GM18517 (cell line): ENCODE results near the gene ST3GAL6.

ENCODE experiments used
- ATAC-seq: cut with Tn5 transposase; IDR thresholded peaks from one replicate; pipeline ENCODE4 v1.9.1; 2021; ENCODE audit warnings: mild to moderate bottlenecking, moderate library complexity; ENCODE audit not compliant: unreplicated experiment

The ST3GAL6 gene

DNA sequence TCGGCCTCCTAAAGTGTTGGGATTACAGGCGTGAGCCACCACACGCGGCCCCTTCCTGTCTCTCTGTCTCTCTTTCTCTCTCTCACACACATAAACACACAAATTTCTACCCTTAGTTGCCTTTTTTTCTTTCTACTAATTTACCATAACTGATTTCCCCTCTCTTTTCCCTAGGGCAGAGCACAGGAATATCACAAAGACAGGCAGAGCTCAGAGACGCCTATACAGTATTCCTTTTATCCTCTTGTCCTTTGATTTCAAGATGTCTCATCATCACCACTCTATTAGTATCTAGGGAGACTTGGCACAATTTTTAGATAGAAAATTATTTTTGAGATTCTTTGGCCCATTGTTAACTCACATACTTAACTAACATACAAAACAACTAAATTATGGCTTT, 25.8 kb upstream of the ST3GAL6 start:
- ATAC-seq, result no peak

GRCh38 chr3:98739266-98739665, 23.9 kb upstream of the ST3GAL6 start:
- no peak for ATAC-seq

- ATAC-seq, result no peak
Measured at GRCh38 chr3:98740324-98740723, 22.8 kb upstream of the ST3GAL6 start.

- ATAC-seq, result no peak
Measured at GRCh38 chr3:98741121-98741716, 21.9 kb upstream of the ST3GAL6 start.

DNA sequence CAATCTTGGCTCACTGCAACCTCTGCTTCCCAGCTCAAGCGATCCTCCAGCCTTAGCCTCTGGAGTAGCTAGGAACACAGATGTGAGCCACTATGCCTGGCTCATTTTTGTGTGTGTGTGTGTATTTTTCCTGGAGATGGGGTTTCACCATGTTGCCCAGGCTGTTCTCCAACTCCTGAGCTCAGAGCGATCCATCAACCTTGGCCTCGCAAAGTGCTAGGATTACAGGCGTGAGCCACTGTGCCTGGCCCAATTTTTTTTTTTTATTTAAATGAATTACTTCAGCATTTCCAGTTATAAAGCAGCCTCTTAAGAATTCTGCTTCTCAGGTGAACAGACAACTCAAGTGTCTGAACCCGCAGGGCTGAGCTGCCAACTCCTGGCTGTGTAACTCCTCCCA, 20.1 kb upstream of the ST3GAL6 start:
- ATAC-seq, result no peak

- peak; percentile 58 for ATAC-seq
Measured at GRCh38 chr3:98744283-98744682, 18.9 kb upstream of the ST3GAL6 start.

DNA sequence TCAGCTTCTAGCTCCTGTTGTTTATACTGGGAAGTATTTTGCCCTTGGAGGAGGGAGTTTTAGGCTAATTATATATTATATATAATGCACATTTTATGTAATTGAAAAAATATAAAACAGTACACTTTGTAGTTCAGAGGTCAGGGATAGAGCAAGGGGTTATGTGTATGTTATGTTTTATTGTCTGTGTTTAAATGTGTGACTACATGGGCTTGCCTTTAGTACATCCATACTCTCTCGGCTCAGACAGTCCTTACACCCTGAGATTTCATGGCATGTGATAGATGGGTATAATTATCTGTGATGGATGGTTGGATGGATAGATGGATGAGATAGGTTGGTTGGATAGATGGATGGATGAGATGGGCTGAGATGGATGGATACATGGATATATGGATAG, 17.4 kb upstream of the ST3GAL6 start:
- no peak for ATAC-seq

DNA sequence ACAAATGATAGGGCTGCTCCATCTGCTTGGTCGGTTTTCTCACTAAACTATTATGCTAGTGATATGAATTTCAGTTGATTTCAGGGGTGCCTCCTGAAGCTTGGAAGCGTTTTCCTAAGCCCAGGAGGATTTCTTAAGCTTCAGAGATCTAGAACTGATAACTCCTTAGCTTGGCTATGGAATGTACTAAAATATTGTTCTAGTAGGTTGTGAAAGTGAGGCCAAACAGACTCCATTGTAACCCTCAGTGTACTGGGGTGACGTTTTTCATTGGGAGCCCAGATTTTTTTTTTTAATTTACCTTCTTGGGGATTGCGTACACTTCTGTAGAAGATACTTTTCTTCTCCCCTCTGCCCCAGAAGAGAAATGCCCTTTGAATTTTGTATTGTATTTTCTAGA, 17.0 kb upstream of the ST3GAL6 start:
- ATAC-seq, result no peak

- no peak for ATAC-seq
Measured at GRCh38 chr3:98746882-98747281, 16.3 kb upstream of the ST3GAL6 start.

GRCh38 chr3:98750276-98750919, 12.7 kb upstream of the ST3GAL6 start:
- ATAC-seq, result no peak

DNA sequence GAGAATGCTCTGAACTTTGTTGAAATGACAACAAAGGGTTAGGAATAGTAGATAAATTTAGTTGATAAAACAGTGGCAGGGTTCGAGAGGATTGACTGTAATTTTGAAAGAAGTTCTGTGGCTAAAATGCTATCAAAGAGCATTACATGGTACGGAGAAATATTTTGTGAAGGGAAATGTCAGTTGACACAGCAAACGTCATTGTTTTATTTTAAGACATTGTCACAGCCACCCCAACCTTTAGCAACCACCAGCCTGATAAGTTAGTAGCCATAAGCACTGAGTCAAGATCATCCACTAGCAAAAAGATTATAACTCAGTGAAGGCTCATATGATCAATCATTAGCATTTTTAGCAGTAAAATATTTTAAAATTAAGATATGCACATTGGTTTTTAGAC, 8.7 kb upstream of the ST3GAL6 start:
- ATAC-seq, result no peak

- ATAC-seq, result no peak
Measured at GRCh38 chr3:98755601-98756000, 7.5 kb upstream of the ST3GAL6 start.

- no peak for ATAC-seq
Measured at GRCh38 chr3:98759629-98760028, 3.5 kb upstream of the ST3GAL6 start.

DNA sequence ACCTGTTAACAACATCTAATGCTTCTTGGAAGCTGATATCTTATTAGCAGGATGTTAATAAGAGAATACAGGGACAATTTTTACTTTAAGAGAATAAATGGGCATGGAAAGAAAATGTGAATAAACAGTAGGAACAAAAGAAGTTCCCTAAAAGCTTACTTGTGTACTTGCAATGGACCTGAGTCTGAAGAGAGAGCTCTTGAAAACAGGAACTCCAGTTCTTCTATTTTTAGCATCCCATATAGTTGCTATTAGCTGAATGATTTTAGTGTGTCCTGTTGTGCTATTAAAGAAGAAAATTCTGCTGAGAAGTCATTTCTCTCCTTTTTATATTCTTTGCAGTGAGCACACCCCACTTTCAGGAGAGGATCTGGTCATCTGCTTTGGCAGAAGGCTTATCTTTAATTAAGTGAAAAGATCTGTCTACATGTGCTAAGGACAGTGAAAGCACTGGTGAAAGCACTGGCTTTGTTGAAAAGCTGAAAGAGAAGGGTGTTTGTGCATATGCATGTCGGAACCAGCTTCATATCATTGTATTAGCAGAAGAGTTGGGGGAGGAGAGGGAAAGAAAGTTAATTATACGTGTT, 1.4 kb upstream of the ST3GAL6 start:
- no peak for ATAC-seq

- no peak for ATAC-seq
Measured at GRCh38 chr3:98763819-98764418, 779 bp downstream of the ST3GAL6 start.

DNA sequence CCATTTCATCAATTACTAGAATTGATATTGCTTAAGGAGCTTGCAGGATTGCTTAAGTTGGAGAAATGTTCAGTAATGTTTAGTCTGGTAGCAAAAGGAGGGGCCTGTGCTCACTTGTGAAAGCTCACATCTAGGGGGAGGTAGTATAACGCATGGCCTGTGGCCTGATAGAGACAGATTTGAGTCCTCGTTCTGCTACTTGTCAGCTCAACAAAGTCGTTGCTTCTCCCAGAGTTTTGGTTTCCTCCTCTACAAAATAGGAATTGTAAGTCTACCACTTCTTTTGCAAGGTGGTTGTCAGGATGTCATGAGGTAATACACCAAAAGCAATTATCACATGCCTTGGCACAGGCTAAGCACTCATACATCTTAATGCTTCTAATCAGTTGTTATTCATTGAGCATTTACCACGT, 1.3 kb downstream of the ST3GAL6 start:
- no peak for ATAC-seq

GRCh38 chr3:98765721-98766120, 2.6 kb downstream of the ST3GAL6 start:
- ATAC-seq, result no peak

DNA sequence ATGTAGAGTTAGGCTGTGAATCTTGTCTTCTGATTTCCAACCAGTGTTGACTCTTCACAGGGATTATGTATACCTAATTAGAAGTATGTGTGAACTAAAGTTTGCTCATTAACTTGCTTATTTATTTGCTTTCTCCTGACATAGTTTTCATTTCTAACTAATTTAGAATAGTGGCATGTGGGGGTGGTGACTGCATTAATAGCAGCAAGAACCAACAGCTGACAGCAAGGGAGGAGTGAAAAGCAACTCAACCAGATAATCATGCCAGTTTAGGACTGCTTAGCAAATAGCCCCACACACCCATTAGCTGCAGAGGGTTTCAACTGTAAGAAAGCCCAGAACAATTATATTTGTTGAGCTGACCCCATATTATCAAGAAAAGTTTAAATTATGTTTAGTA, 3.8 kb downstream of the ST3GAL6 start:
- no peak for ATAC-seq

- no peak for ATAC-seq
Measured at GRCh38 chr3:98768961-98769360, 5.8 kb downstream of the ST3GAL6 start.

DNA sequence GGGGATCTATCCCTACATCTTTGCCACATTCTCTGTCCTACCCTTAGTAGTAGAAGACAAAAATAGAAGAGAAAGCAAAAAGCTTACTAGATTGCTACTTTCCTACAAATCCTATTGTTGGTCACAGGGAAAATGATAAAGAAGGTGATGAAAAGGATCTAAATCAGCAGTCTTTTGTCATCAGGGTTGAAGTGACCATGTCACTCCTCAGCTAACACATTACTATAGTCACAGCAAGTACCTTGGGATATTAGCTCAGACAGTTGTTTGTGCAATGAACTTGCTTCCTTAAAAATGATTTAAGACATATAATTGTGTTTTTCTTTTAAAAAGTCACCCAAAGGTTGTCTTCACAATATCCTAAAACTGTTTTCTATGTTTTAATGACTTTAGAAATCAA, 6.3 kb downstream of the ST3GAL6 start:
- no peak for ATAC-seq

- no peak for ATAC-seq
Measured at GRCh38 chr3:98770261-98771039, 7.3 kb downstream of the ST3GAL6 start.
